ENCODE measurements around the gene EIF3J.
"Not testable (repeated sequence)": the region's sequence is repeated elsewhere in the genome, so short reads cannot be mapped to it uniquely, and the experiment has no call there.

Gene EIF3J, protein sequence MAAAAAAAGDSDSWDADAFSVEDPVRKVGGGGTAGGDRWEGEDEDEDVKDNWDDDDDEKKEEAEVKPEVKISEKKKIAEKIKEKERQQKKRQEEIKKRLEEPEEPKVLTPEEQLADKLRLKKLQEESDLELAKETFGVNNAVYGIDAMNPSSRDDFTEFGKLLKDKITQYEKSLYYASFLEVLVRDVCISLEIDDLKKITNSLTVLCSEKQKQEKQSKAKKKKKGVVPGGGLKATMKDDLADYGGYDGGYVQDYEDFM

GRCh38 chr15:44536962-44537734, at the start of gene EIF3J:
Gene EIF3J, plus strand, starts transcription at chr15:44537147. Its CDS starts 48 bp downstream, at chr15:44537195.
- peak; percentile 98 for DNase-seq (ENCODE audit: low spot score)

DNA sequence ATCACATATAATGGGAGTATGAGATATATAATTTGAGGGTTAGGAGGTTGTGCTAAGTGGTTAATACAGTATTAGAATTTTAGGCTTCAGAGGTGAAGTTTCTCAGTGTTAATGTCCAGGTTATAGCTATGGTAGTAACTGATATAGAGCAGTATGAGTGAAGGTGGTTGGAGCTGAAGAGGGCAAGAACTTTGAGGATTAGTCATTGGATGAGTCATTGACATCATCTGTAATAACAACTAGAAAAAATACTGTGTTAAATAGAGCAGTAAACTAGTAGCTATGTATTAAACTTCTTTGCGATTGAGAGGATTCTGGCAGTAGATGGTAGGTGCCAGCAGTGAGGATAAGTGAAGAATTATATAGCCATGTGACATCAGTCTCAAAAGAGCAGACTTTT, 47.5 kb upstream of the EIF3J start:
- no peak for DNase-seq (ENCODE audit: low spot score)

DNA sequence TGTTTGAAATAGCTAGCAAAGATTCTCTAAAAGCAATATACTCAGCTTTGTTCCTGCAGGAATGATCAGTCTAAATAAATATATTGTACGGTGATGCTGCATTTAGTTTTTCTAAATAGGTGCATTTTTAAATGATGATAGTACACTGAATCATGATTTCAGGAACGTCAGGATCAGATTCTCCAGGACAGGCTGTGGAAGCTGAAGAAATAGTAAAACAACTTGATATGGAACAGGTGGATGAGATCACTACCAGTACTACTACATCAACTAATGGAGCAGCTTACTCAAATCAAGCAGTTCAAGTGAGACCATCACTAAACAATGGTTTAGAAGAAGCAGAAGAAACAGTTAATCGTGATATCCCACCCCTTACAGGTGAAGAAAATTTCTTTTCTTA, 46.3 kb upstream of the EIF3J start:
- no peak for DNase-seq (ENCODE audit: low spot score)

DNA sequence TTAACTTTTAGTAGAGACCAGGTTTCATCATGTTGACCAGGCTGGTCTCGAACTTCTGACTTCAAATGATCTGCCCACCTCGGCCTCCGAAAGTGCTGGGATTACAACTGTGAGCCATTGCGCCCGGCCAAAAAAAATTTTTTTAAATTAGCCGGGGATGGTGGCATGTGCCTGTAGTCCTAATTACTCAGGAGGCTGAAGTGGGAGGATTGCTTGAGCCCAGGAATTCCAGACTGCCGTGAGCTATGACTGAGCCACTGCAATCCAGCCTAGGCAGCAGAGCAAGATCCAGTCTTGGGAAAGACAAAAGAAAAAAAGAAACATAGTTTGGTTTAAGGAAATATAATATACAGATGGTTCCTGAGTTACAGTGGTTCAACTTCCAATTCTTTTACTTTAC, 44.9 kb upstream of the EIF3J start:
- DNase-seq (ENCODE audit: low spot score): no peak

DNA sequence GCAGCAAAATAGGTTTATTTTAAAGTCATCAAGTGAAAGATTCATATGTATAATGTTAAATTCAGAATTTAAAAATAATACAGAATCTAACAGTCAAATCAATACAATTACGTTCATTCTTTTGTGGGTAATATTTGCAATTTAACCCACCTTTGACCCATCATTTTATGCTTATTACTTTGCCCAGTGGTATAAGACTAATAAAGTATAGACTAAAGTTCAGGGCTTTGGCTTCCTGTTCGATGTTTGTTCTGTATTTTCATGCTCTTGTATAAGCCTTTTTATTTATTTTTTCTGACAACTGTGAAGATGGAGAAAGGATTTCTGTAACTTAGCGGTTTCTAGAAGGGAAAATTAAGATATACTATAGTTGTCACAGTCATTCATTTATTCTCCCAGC, 44.3 kb upstream of the EIF3J start:
- no peak for DNase-seq (ENCODE audit: low spot score)

GRCh38 chr15:44495562-44495961, 41.4 kb upstream of the EIF3J start:
- no peak for DNase-seq (ENCODE audit: low spot score)

DNA sequence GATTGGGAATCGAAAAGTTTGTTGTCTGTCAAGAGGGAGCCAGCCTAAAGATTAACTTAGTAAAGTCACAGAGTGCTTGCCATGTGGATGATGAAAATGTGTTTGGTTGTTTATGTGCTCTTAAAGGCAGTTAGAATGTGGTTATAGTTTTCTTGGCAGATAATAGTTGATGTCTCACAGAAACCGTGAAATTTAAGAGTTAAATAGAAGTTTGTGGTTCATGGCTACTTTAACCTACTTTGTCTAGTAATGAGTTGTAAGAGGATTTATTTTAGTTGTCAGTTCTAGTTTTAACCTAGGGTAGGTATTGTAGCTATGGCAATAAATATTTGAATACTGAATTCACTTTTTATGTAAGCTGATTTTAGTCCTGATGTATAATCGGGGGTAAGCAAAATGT, 36.4 kb upstream of the EIF3J start:
- no peak for DNase-seq (ENCODE audit: low spot score)

- peak; percentile 69 for DNase-seq (ENCODE audit: low spot score)
Measured at GRCh38 chr15:44501768-44502366, 35.1 kb upstream of the EIF3J start.

GRCh38 chr15:44516436-44516835, 20.5 kb upstream of the EIF3J start:
- no peak for DNase-seq (ENCODE audit: low spot score)

- DNase-seq (ENCODE audit: low spot score): no peak
Measured at GRCh38 chr15:44519537-44519936, 17.4 kb upstream of the EIF3J start.

DNA sequence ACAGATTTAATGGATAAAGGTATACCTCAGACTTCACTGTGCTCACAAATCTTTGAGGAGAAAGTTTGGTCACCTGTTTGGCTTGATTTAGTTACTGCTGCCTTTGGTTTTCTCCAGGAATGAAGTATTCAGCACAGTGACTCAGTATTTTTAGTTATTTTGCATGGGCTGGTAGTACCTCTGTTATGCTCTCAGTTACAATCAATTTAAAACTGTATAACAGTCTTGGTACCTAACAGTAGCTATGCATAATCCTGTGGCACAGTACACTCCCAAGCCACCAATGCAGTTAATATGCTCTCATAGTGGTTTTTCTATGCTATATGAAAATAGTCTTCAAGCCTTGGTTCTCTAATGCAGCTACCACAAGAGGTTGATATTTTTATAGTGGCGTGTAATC, 11.9 kb upstream of the EIF3J start:
- DNase-seq (ENCODE audit: low spot score): no peak

GRCh38 chr15:44527241-44527640, 9.7 kb upstream of the EIF3J start:
- no peak for DNase-seq (ENCODE audit: low spot score)

DNA sequence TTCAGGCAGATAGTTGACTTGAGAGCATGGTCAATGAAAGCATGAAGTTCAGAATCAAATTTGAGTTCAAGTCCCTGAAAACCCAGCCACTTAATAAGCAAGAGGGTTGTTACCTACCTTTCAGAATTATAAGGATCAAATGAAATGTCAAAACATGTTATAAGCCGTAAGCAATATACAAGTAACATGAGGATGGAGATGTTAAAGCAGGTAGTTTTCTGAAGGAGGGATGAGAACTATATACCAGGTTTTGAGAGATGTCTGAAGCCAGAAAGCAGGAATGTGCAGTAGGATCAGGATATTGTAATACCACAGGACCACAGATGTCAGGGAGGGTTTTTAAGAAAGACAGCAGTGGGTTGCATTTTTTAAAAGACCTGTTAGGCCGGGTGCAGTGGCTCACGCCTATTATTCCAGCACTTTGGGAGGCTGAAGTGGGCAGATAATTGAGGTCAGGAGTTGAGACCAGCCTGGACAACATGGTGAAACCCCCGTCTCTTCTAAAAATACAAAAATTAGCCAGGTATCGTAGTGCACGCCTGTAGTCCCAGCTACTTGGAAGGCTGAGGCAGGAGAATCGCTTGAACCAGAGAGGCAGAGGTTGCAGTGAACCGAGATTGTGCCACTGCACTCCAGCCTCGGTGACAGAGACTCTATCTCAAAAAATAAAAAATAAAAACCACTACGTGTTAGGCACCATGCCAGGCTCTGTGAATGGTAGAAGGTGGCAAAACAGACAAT, 6.9 kb upstream of the EIF3J start:
- no peak for DNase-seq (ENCODE audit: low spot score)

GRCh38 chr15:44530653-44531052, 6.3 kb upstream of the EIF3J start:
- DNase-seq (ENCODE audit: low spot score): no peak

DNA sequence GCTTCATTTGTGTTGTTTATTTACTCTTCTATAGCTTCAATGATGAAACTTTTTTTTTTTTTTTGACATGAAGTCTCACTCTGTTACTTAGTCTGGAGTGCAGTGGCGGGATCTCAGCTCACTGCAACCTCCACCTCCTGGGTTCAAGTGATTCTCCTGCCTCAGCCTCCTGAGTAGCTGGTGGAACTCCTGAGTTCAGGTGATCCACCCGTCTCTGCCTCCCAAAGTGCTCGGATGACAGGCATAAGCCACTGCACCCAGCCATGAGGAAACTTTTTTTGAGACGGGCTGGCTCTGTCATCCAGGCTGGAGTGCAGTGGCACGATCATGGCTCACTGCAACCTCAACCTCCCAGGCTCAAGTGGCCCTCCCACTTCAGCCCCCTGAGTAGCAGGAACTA, 4.7 kb upstream of the EIF3J start:
- not testable (repeated sequence) for DNase-seq (ENCODE audit: low spot score)

DNA sequence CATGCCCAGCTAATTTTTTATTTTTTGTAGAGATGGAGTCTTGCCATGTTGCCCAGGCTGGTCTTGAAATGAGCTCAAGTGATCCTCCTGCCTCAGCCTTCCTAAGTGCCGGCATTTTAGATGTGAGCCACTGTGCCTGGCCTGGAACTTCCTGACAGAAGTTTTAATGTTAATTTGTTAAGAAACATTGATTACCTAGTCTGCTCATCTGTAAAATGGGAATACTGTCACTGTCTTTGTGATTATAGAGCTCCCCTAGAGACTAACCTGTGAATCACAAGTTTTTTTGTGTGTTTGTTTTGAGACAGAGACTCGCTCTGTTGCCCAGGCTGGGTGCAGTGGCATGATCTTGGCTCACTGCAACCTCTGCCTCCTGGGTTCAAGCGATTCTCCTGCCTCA, 4.3 kb upstream of the EIF3J start:
- DNase-seq (ENCODE audit: low spot score): no peak

DNA sequence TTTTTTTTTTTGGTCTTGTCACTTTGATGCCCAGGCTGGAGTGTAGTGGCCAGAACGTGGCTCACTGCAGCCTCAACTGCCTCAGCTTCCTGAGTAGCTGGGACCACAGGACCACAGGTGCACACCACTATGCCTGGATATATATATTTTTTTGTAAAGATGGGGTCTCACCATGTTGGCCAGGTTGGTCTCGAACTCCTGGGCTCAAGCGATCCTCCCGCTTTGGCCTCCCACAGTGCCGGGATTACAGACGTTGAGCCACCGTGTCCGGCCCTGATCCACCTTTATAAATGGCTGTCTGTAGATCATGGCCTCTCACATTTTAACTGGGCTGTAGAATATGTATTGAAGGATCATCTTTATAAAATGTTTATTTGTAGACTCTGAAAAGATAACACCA, 1.9 kb upstream of the EIF3J start:
- no peak for DNase-seq (ENCODE audit: low spot score)

DNA sequence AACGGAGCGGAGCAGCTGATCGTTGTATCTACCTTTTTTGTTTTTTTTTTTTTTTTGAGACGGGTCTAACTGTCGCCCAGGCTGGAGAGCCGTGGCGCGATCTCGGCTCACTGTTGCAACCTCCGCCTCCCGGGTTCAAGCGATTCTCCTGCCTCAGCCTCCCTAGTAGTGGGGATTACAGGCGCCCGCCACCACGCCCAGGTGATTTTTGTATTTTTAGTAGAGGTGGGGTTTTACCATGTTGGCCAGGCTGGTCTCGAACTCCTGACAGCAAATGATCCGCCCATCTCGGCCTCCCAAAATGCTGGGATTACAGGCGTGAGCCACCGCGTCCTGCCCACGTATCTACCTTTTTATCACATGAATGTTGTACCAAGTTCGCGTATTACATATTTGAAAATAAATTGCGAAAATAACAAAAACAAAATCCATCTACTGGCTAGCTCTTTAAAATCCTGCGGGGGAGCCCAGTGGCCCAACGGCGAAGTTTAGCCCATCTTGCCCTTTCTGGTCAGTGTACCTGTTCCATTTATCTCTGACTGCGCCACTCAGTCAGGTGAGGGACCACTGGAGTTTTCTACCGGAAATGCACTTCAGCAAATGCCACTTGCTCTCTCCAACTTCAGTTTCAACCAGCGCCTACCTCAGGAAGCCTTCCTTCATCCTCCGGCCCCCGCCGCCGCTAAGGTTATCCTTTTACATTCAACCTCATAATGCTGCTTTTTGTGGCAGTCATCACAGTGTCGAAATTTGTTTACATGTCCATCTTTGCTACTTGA, 1.2 kb upstream of the EIF3J start:
- no peak for DNase-seq (ENCODE audit: low spot score)

DNA sequence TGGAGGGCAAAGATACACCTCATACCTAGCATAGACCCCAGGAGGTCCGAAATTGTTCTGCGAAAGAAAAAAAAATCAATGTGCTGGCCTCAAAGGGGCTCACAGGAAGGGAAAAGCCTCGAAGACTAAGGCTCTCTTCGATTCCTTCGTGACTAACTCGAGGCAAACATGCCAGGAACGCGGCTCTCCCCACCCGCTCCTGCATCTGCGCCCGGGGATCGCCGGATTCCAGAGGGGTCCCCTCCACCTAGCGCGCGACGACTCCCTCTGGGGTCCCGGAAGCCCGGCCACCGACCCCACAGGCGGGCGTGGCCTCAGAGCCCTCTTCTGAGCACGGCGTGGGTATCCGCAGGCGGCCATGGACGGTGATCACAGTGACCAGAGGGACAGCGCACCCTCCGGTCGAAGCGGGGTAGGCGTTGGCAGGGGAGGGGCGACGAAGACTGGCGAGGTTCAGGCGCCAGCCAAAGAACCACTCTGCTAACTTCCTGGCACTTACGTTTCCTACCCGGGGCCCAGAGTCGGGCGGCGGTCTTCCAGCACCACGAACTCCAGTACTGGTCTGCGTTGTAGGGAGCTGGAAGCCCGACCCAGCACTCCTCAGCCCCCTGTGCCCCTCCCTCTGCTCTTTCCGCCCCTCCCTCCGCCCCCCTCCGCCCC, 515 bp upstream of the EIF3J start:
- DNase-seq (ENCODE audit: low spot score): peak; percentile 94

DNA sequence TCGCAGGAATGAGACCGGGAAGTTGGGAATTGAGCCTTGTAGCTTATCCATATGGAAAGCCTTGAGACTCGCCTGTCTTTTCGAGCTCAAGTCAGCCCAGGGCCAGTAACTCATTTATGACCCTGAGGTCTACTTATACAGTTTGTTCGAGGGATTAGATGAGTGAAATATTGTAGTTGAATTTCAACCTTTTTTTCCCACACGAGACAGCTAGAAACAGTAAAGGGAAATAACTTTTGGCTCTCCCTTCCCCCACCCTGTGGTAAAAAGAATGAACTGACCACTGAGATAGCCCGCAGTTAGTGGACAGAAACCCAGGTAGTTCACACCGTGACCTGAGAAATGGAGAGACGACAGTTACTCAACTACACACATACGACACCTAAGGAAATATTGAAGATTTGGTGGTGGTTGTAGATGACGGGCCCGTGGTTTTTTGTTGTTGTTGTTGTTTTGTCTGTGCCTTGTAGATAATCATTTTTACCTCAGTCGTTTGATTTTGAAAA, 841 bp downstream of the EIF3J start:
- DNase-seq (ENCODE audit: low spot score): no peak
